Spleen (tissue), 7 donors: ENCODE results near the gene ICAM1.

Source experiments
- POLR2A ChIP-seq, 3 donors: fragments of 450-650 bp; IDR thresholded peaks; one replicate each; pipeline ENCODE4 v1.5.1; 2017; ENCODE audit warnings: antibody characterized with exemption in 3 of 3, mild to moderate bottlenecking in 1 of 3
- POLR2AphosphoS5 ChIP-seq, 3 donors: sonication (generic); formaldehyde crosslinking; IDR thresholded peaks; one replicate each; pipeline ENCODE4 v1.5.1; 2017; ENCODE audit warnings: antibody characterized with exemption in 3 of 3
- TF ChIP-seq, protein P1 (sequence below), 11 experiments: fragments of 200-600 bp in 7 of 11; fragments of 450-650 bp in 4 of 11; sonication (generic) in 4 of 11; IDR thresholded peaks in 8 of 11; conservative IDR thresholded peaks in 3 of 11; 1 replicate in 7 of 11; 2 replicates in 4 of 11; pipeline versions ENCODE4 v1.4.0 to v1.8.0; 2016 to 2021; ENCODE audit warnings: antibody characterized with exemption in 11 of 11, inconsistent platforms in 4 of 11, mild to moderate bottlenecking in 1 of 11
- donor health status: DM: no; HTN: no; CAD: no; lungs with moderate emphysema.
- donor health status: DM: no; HTN: no; CAD: no.
- donor health status: DM: no; HTN: no; CAD: no.

DNA sequence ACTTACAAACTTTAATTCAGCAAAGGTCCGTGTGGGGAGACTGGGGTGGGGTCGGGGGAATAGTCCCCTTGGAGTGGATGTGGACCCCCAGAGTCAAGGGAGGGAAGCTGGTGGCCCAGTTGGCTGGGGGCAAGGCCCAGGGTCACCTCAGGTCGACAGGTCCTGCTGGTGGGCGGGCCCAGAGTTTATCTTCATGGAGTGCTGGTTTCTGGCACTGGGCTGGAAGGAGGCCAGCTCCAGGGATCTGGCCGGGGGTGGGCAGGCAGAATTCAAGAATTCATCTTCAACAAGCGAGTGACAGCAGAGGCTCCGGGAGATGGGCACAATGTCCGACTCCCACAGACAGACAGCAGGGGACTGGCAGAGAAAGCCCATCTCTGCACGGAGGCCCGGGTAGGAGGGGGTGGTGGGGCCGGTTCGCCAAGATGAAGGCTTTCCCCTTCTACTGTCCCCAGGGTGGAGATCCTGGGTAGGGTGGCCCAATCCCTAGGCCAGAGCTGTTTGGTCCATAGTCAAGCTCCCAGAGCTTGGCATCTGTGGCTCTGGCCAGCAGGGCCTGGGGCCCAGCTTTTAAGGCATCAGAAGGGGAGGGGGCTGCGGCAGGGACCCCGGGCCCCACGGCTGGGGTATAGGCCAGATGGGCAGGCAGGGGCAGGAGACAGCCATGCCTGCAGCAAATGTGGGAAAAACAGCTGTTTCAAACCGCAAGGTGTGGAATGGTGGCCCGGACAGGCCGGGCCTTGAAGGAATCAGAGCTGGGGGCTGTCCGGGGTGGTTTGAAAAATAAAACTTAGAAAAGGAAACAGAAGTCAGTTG, 45.5 kb downstream of the ICAM1 start:
- peak in 1 of 3 donors; percentile 25 for TF ChIP-seq POLR2AphosphoS5 (IDR thresholded peaks at IDR 0.05)
- TF ChIP-seq, protein P1, sequence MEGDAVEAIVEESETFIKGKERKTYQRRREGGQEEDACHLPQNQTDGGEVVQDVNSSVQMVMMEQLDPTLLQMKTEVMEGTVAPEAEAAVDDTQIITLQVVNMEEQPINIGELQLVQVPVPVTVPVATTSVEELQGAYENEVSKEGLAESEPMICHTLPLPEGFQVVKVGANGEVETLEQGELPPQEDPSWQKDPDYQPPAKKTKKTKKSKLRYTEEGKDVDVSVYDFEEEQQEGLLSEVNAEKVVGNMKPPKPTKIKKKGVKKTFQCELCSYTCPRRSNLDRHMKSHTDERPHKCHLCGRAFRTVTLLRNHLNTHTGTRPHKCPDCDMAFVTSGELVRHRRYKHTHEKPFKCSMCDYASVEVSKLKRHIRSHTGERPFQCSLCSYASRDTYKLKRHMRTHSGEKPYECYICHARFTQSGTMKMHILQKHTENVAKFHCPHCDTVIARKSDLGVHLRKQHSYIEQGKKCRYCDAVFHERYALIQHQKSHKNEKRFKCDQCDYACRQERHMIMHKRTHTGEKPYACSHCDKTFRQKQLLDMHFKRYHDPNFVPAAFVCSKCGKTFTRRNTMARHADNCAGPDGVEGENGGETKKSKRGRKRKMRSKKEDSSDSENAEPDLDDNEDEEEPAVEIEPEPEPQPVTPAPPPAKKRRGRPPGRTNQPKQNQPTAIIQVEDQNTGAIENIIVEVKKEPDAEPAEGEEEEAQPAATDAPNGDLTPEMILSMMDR (IDR thresholded peaks at IDR 0.05 in 8 of 11, conservative IDR thresholded peaks at IDR 0.05 in 3 of 11): no peak
- no peak for TF ChIP-seq POLR2A (IDR thresholded peaks at IDR 0.05)
